Stomach (tissue), 4 donors: Measurements from ENCODE around the gene PLXNA2.

Experiments
- CTCF ChIP-seq, 7 experiments: fragments of 450-650 bp in 4 of 7; fragments of 200-600 bp in 3 of 7; sonication (generic) in 3 of 7; IDR thresholded peaks; one replicate each; pipeline ENCODE4 v1.5.1; 2016 to 2019; ENCODE audit warnings: antibody characterized with exemption in 7 of 7, control low read depth in 2 of 7, mild to moderate bottlenecking in 1 of 7
- EP300 ChIP-seq: sonication (generic); formaldehyde crosslinking; IDR thresholded peaks from one replicate; pipeline ENCODE4 v1.6.1; 2017; ENCODE audit warnings: antibody characterized with exemption
- POLR2A ChIP-seq, 4 donors: fragments of 450-650 bp; IDR thresholded peaks; one replicate each; pipeline ENCODE4 v1.6.1; 2016; ENCODE audit warnings: antibody characterized with exemption in 4 of 4, control low read depth in 2 of 4, mild to moderate bottlenecking in 1 of 4, moderate library complexity in 1 of 4

GRCh38 chr1:208177656-208178055 is 66.5 kb downstream of the PLXNA2 start:
- no peak for TF ChIP-seq CTCF (IDR thresholded peaks at IDR 0.05)
- no peak for TF ChIP-seq POLR2A (IDR thresholded peaks at IDR 0.05)
- TF ChIP-seq EP300 = no peak
